Measurements from ENCODE around the gene ZNF771.

Gene ZNF771

DNA sequence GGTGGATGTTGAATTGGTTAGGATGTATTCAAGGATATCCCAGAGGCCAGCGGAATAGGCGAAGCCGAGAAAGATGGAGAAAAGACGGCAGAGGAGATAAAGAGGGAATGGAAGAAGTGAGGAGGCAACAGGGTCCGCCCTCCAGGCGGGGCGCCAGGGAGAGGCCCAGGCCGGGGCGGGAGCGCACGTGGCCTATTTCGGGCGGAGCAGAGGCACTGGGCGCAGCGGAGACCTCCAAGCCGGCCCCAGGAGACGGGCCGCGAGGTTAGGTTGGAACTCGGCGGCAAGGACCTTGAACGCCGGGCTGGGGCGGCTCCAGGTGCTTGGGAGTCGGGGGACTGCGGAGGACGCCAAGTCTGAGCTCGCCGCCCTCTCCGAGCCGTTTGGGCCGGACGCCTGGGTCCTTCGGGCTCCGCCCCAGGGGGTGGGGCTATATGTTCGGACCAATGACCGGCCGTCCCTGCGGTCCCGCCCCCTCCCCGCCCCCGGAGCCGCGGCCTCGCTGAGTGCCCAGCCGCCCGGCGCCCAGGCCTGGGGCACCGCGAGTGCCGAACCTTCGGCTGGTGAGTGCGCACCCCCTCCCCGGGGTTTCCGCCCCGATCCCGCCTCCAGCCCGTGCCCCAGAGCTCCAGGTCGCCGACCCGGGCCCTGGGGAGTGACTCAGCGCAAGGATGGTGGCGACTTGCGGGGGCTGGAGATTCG, at the start of gene ZNF771:
ZNF771 (plus strand) TSS at position 505 of the 702 bp plus-strand sequence. CDS start 448 bp downstream, outside the sequence.
- DNase-seq: peak; percentile 97

DNA sequence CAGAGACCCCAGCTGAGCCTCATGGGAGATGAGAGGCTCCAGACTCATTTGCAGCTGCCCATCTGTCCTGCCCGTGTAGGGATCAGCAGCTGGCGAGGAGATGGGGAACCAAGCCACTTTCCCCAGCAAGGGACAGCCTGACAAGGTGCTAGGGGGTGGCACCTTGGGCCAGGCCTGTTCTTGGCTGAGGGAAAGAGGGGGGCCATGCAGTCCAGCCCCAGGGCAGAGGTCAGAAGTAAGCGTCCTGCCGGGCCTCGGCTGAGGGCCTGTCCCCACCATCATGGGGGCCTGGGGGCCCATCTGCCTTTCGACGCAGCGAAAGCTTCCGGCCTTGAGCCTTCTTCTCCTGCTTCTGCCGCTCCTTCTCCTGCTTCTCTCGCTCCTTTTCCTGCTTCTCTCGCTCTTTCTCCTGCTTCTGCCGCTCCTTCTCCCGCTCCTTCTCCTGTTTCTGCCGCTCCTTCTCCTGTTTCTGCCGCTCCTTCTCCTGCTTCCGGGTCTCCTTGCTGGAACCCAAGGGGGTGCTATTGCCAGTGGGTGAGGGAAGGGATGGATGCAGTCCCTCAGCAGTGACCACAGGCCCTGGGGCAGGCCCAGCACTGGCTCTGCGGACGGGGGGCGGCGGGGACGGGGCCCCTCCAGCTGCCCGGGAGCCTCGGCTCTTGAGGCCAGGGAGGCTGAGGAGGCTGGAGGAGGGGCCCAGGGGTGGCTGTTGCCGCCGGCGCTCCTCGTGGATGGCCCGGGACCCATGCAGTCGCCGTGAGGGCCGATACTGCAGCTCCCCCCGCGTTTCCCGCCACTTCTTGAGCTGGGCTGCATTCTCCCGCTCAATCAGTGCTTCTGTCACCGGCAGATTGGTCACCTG, 49.5 kb upstream of the ZNF771 start:
- DNase-seq: no peak

DNA sequence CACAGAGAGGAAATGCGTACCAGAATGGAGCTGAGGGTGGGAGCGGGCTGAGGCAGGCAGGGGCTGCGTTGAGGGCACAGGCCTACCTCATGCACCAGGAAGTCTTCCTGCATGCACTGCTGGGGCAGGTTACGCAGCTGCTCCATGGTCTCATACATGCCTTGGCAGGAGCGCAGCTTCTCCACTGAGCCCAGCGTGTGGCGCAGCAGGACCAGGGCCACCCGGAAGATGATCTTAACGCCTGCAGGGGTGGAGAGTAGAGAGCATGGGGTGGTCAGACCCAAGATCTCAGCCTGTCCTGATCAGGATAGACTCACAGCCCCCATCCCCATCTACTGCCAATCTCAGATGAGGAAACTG, 48.8 kb upstream of the ZNF771 start:
- DNase-seq: no peak

DNA sequence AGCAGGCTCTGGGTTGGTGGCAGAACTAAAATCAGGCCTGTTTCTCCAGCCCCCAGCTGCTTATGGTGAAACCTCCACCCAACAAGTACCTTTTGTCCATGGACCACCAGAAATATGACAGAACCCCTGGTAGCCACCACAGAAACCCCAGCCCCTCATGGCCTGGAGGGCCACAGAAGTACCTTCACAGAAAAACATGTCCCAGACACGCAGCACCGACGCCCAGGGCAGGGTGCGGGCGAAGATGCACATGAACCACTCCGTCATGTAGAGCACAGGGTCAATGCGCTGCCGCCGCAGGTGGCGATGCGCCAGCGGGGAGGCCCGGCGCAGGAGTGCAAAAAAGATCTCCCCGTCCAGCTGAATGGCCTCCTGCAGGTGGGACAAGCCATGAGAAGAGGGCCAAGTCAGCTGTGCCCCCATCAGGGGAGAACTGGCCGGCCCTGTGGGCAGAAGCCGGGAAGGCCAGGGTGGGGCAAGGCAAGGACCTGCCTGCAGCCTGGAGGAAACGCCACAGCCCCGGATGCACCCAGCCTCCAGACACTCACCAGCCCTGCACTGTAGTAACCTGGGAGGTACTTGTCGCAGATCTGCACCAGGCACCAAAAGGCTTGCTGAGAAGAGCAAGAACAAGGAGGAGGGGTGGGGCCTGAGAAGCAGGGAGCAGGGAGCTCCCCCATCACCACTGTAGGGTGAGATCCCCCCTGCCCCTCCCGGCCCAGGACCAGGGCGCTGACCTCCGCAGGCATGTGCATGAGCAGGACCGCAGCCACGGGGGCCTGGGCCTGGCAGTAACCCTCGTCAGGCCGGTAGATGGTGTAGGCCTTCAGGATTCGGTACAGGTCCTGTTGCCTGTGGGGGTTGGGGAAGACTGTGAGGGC, 48.2 kb upstream of the ZNF771 start:
- no peak for DNase-seq

DNA sequence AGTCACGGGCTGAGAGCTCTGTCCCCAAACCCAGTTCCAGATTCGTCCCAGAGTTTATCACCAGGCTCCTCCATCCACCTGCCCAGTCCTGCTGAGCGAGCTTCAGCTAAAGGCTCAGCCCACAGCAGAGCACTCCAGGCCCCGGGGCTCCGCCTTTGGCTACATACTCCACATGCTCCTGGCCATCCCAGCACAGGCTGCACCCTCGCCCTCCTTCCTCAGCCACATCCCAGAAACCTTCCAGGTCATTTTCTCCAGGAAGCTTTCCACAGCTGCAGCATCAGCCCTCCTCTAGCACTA, 47.6 kb upstream of the ZNF771 start:
- DNase-seq: no peak

DNA sequence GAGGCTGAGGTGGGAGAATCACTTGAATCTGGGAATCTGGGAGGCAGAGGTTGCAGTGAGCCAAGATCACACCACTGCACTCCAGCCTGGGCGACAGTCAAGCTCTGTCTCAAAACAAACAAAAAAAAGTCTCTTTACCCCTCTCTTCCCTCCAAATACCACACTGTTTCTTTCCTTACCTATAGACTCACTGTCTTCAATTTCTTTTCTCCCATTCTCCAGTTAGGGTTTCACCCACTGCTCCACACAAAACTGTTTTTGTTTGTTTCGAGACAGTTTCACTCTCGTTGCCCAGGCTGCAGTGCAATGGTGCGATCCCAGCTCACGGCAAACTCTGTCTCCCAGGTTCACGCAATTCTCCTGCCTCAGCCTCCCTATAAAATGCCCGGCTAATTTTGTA, 46.2 kb upstream of the ZNF771 start:
- no peak for DNase-seq

DNA sequence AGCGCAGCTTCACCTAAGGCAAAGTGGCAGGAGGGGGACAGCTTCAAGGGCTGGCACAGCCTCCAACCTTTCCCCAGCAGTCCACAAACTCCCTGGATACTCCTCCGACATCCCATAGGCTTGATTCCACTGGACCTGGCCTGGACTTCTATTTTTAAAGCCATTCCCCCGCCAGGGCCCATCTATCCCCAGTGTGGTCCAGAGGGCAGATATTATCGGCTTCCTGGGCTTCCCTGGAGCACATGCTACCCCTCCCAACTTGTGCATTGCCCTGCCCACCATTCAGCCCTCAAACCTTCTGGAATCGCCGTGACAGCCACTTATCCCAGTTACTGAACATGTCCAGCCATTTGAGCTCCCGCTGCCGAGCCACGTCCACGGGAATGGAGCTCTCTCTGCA, 42.2 kb upstream of the ZNF771 start:
- no peak for DNase-seq

DNA sequence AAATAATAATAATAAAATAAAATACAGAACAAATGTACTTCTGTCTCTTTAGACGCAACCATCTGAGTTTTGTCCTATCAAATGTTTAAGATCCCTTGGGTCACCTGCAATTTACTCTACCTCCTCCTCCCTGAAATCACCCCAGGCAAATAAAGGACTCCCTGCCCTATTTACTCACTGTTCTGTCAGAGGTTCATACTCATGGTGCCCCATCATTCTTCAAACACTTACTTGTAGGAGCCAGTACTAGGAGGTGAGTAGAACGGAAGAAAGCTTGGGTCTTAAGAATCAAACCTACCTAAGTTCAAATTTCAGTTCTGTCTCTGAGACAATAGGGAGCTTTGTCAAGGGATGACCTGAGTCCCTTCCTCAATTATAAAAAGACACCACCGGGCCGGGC, 40.9 kb upstream of the ZNF771 start:
- no peak for DNase-seq

DNA sequence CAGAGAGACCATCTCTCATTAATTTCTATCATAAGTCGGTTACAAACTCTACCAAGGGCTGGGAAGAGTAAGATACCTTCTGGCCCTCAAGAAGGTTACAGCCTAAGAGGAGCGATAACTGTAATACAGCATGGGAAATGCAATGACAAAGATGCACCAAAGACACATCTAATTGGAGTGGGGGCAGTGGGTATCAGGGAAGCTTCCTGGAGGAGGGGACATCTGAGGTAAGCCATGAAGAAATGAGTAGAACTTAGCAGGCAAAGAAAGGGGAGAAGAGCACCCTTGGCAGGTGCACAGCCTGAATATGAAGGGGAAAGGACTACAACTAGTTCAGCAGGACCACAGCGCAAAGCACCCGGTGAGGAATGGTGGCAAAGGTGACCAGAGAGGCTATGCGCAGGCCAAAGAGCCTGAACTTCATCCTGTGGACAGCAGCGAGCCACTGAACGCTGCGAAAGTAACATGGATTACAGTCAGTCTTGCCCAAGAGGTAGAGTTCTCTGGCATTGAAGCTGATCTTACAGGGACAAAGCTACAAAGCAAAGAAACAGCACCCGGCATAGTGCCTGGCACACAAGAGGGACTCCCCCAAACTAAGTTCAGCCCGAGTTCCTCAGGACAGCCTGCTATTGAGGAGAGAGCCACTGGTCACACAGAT, 39.9 kb upstream of the ZNF771 start:
- DNase-seq: no peak

DNA sequence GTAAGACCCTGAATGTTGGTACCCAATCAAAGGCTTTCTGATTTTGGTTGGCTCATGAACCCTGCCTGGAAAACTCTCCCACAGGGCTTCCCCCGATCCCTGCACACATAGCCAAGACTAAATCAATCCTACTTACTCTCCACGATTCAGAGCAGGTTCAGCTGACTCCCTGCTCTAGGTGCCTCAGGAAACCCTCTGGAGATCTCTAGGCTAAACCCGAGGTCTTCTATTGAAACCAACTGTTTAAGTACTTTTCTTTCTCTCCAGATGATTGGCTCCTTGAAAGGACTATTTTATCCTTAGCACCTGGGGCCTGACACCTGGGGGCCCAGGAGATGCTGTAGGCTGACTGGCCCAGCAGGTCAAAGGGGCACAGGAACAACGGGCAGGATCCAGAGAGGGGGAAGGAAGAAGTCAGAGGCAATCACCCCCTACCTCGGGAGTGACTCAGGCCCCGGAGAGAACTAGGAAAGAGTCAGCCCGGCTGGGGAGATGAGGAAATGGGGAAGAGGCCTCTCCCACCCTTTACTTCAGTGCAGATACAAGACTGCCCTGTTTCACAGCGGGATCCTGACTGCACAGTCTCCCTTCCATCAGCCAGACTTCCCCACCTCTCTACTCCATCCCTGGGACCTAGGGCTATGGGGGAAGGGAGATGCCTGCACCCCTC, 39.1 kb upstream of the ZNF771 start:
- no peak for DNase-seq

DNA sequence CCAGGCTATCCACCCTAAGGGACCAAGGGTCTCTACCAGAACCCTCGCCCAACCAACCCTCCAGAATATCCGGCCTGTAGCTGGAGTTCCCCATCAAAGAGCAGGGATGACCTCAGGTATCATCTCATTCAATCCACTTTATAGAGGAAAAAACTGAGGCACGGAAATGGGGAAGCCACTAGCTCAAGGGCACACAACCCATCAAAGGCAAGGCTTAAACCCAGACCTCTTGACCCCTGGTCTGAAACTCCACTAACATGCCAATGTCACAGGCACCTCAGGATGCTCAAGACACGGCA, 38.7 kb upstream of the ZNF771 start:
- no peak for DNase-seq

DNA sequence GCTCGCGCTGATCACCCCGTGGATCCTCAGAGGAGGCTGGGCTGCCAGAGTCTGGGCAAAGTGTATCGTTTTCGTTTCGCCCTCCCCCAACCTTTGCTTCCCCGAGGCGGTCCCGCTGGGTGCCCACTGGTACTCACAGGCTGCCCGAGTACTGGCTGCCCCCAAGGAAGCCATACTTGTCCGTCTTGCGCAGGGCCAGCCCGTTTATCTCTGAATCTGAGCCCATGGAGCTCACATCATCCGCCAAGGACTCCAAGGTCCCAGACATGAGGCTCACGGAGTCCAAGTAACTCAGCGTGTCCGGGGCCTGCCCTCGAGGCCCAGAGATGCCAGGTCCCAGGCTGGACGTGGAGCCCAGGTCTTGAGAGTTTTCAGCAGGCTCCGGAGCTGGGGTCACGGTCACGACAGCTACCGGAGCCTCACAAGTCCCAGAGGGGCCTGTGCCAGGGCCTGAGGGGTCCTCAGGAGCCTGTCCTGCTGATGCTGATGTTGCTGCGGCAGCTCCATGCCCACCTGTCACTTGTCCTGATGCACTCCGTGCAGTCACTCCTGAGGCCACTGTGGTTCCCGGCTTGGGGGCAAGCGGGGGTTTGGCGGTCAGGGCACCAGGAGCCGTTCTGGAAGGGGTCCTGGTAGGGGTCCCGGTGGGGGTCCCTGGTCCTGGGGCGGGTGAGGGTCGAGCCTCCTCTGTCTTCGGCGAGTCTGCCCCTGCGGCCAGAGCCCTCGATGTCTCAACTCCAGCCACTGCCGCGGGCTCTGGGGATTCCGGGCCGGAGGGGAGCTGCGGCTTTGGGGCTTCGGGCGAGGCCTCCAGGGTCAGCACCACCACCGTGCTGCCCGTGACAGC, 38.1 kb upstream of the ZNF771 start:
- peak; percentile 51 for DNase-seq

DNA sequence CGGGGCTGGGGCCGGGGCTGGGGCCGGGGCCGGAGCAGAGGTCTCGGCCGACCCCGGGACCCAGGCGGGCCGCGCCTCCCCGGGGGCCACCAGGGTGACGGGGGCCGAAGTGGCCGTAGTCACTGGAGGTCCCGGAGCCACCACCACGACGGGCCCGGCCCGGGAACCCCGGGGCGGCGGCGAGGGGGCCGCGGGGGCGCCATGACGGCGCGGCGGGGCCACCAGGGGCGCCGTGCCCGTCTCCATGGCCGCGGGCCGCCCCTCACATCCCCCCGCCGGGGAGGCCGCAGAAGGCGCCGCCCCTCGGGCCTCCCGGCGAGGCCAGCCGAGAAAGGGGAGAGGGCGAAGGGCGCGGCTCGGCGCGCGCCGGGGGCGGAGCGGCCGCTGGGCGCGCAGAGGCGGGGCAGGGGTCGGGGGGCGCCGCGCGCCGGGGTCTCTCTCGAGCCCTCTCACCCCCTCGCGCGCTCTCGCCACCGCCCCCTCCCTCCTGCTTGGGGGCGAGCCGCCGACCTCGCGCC, 37.4 kb upstream of the ZNF771 start:
- DNase-seq: no peak

DNA sequence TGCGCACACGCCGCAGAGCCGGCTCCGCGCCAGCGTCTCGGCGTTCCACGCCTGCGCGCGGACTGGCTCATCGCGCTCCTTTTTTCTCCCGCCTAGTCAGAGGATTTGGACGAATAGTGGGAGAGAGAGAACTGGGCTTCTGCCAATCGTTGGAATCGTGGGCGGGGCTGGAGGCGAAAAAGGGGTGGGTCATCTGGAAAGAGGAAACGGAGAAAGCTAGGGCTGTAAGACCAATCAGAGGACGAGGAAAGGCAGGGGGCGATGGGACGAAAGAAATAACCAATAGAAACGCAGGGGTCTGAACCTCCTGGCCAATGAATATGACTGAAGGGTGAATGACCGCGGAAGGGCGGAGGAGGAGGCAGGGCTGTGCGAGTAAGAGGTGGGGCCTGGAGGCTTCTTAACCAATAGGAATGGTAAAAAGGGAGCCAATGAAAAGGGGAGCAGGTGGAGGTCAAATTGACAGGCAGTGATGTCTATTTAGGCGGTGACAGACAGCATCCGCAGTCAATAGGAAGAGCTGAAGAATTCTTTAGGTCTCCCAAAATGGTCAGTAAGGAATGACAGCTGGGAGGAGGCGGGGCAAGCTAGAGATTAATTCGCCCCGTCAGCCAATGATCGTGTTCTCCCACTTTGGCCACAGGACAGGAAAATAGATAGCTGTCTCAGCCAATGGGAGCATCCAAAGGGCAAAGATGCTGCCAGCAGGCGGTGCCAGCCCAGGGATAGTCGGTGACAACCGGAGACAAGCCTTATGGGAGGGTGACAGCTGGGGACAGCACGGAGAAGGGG, 36.8 kb upstream of the ZNF771 start, which contains the start of gene TBC1D10B:
TBC1D10B (minus strand) TSS at position 39 of the 792 bp plus-strand sequence. CDS start 311 bp downstream, outside the sequence.
- peak; percentile 98 for DNase-seq

DNA sequence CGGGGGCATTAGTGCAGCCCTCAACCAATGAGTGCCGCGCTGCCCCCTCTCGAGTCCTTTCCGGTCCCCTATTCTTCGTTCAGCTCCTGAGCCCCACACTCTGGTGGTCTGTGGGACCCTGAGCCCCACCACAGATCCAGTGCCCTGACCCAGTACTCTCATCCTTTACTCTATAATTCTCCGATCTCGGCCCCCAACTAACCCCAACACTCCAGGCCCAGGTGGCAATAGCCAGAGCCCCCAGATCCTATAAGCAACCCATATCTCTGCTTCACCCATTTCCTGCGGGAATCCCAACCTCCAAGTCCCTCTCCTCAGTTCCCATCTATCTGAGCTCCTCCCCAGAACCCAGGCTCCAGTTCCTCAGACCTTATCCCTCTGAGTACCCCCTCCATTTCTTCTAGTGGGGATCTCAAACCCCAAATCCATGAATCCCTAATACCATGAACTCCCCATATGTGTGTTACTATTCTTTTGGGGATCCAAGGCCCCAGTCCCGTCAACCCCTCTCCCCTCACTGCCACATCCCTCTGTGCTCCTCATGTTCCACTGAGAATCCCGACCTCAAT, 36.1 kb upstream of the ZNF771 start:
- no peak for DNase-seq

DNA sequence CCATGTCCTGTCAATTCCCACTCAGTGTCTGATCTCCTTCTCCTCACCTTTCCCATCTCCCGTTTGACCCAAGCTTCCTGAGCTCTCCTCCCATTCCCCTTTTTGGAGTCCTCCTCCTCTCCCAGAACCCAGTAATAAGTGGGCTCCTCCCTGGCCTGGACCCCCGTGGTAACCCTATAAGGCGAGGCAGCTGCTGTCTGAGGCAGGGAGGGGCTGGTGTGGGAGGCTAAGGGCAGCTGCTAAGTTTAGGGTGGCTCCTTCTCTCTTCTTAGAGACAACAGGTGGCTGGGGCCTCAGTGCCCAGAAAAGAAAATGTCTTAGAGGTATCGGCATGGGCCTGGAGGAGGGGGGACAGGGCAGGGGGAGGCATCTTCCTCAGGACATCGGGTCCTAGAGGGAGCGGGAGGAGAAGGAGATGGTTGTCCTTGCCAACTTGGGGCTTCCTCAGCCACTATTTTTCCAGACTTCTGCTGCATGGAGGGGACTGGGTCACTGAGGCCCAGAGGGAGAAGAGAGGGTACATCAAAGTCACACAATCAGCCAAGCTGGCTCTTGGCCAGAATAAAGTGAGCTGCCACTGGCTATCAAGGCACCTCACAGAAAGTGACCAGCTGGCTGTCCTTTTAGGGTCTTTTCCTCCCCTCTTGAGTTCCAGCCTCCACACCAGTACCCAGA, 35.2 kb upstream of the ZNF771 start:
- DNase-seq: no peak

DNA sequence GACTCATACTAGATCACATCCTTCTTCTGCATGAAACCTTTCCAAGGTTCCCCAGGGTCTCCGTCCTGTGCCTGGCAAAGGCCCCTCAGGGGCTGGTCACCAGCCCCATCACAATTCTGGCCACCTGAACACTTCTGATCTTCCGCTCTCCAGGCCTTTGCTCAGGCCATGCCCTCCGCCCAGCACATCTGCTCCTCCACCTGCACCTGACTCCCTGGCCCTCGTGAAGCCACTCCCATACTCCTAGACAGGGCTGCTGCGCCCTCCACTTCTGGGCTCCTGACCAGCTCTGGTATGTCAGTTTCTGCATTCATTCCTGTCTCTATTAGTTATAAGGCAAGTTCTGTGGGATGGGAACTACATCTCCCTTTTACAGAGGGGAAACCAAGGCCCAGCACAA, 34.7 kb upstream of the ZNF771 start:
- DNase-seq: no peak

DNA sequence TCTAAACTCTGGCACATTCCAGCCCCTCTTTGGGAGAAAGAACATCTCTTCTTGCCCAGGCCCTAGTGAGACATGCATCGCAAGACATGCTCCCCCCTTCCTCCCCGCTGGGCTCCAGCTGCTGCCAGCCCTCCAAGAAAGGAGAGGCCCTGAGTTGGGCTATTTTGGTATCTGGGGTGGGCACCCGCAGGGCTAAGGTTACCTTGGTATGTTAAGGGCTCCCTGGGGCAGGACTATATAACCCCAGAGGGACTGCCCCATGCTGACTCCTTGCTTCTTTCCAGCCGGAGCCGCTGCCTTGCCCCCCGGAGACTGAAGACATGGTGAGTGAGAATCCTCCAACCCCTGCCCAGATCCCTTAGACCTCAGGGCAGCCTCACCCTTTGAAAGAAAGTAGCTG, 32.9 kb upstream of the ZNF771 start, which contains the start of gene MYL11:
MYL11 (plus strand) TSS at position 265 of the 400 bp plus-strand sequence; CDS start at position 321, 56 bp downstream.
- DNase-seq: no peak

DNA sequence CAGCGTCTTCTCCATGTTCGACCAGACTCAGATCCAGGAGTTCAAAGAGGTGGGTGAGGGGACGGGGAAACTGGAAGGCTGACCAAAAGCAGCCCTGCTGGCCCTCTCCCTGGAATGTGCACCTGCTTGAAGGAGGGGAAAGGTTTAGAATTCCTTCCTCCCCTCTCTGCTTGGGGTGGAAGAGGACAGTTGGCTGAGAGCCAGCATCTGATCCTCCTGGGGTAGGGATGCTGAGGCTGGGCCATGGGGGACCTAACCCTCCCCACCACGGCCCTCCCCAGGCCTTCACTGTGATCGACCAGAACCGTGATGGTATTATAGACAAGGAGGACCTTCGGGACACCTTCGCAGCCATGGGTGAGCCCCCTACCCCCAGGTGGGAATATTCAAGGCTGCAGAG, 31.5 kb upstream of the ZNF771 start:
- DNase-seq: no peak

Measured in retina (tissue), 1 donor.